Right atrium auricular region (tissue), 2 donors: ENCODE data around the gene SUGCT. TPM values are rescaled to one million over a fixed set of nuclear protein-coding genes. Genes with fewer than 3 reads are reported as not detected.

Source experiments
- DNase-seq: peaks from one replicate; pipeline ENCODE4 v3.0.0-alpha.2; 2019; ENCODE audit warnings: low spot score
- H3K27ac ChIP-seq, 2 donors: fragments of 200-600 bp; sonication (generic); 1 replicate in 1 of 2; 2 replicates in 1 of 2; pipeline ENCODE4 v1.5.1; 2016 to 2019
- H3K27me3 ChIP-seq, 2 donors: fragments of 200-600 bp; sonication (generic); one replicate each; pipeline versions ENCODE4 v1.5.1 to v1.6.0; 2017 to 2019
- H3K36me3 ChIP-seq: fragments of 200-600 bp; sonication (generic); one replicate; pipeline ENCODE4 v1.5.1; 2016
- H3K4me1 ChIP-seq, 2 donors: fragments of 200-600 bp; sonication (generic); one replicate each; pipeline versions ENCODE4 v1.5.1 to v1.6.0; 2017 to 2019
- H3K4me3 ChIP-seq, 2 donors: fragments of 200-600 bp; sonication (generic); 1 replicate in 1 of 2; 2 replicates in 1 of 2; pipeline ENCODE4 v1.5.1; 2017 to 2019; ENCODE audit warnings: mild to moderate bottlenecking in 1 of 2, moderate library complexity in 1 of 2
- H3K9me3 ChIP-seq, 2 donors: fragments of 200-600 bp; sonication (generic); one replicate each; pipeline ENCODE4 v1.5.1; 2019
- total RNA-seq, 2 donors: library from RNA; depleted of rRNA; stranded (reverse); fragments of >200 nt; gene quantifications; one replicate each; pipeline ENCODE4 v1.1.0, GENCODE V29; 2016
- TF ChIP-seq, protein P1 (sequence below), 2 donors: fragments of 200-600 bp; sonication (generic); IDR thresholded peaks; one replicate each; pipeline ENCODE4 v1.5.1; 2019; ENCODE audit warnings: antibody characterized with exemption in 2 of 2

The SUGCT gene
- total RNA-seq, 2 donors from 2014 or later = 2.6 to 5.4 TPM

- TF ChIP-seq, protein P1, sequence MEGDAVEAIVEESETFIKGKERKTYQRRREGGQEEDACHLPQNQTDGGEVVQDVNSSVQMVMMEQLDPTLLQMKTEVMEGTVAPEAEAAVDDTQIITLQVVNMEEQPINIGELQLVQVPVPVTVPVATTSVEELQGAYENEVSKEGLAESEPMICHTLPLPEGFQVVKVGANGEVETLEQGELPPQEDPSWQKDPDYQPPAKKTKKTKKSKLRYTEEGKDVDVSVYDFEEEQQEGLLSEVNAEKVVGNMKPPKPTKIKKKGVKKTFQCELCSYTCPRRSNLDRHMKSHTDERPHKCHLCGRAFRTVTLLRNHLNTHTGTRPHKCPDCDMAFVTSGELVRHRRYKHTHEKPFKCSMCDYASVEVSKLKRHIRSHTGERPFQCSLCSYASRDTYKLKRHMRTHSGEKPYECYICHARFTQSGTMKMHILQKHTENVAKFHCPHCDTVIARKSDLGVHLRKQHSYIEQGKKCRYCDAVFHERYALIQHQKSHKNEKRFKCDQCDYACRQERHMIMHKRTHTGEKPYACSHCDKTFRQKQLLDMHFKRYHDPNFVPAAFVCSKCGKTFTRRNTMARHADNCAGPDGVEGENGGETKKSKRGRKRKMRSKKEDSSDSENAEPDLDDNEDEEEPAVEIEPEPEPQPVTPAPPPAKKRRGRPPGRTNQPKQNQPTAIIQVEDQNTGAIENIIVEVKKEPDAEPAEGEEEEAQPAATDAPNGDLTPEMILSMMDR (IDR thresholded peaks at IDR 0.05) = no peak
- Histone ChIP-seq H3K4me3 (no peak overlapping the region), H3K36me3 (no peaks in the 10 kb centered on the region), H3K27me3 (no peaks in the 10 kb centered on the region), H3K27ac (no peak overlapping the region), H3K9me3 (no peaks in the 10 kb centered on the region), H3K4me1 (no peaks in the 10 kb centered on the region)
- no peak for DNase-seq
These were observed 560.2 kb downstream of the SUGCT start for GRCh38 chr7:40694991-40695390.

GRCh38 chr7:40697653-40698052 is 562.8 kb downstream of the SUGCT start:
- Histone ChIP-seq H3K9me3 (no peaks in the 10 kb centered on the region), H3K36me3 (no peaks in the 10 kb centered on the region), H3K4me3 (no peak overlapping the region), H3K27ac (no peak overlapping the region), H3K4me1 (no peaks in the 10 kb centered on the region), H3K27me3 (no peaks in the 10 kb centered on the region)
- TF ChIP-seq, protein P1 (IDR thresholded peaks at IDR 0.05) = no peak
- DNase-seq = no peak

DNA sequence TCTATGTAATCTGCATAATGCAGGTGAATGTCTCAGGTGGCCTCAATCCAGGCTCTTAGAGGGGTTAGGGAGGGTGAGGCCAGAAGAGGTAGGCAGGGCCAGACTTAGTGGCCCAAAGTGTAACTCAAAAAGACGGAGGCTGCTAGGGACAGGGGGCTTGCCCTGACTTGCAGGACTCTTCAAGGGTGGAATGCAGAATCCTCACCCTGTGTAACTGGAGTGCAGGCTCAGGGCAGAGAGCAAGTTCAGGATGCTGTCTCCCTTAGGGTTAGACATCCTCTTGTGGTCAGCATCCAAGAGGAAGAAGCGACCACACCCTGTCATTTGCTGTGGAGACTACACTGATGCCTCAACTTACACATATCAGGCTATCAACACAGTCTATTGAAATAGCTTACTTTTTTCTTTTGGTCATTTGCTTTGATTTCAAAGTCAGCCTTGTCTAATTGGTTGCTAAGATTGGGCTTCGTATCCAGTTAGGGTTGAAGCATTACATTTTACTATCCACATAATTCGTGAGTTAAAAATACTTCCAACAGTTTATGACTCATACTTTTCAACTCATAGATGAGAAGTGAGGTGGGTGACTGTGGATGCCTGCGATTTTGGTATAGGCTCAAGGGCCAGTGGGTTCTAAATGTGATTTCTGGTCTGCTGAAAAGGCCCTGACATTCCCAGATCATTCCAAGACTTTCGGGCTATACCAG is 563.6 kb downstream of the SUGCT start:
- Histone ChIP-seq H3K4me1 (no peaks in the 10 kb centered on the region), H3K36me3 (no peaks in the 10 kb centered on the region), H3K9me3 (no peaks in the 10 kb centered on the region), H3K27ac (no peak overlapping the region), H3K4me3 (no peak overlapping the region), H3K27me3 (no peaks in the 10 kb centered on the region)
- TF ChIP-seq, protein P1 (IDR thresholded peaks at IDR 0.05) = no peak
- DNase-seq = no peak

DNA sequence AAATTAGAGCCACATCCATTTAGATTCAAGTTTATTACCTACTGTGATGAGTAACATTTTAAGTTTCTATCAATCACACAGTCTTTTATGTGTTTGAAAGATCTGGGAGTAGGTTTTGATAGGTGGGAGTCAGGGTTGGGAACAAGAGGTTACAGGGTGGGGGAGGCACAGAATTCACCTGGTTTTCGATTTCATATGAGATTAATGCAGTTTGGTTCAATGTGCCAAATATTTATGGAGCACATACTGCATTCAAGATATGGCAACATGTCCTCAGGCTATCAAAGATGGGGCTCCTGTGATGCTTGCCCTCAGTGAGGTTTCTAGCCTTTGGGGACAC is 564.1 kb downstream of the SUGCT start:
- H3K9me3 ChIP-seq = no peaks in the 10 kb centered on the region

DNA sequence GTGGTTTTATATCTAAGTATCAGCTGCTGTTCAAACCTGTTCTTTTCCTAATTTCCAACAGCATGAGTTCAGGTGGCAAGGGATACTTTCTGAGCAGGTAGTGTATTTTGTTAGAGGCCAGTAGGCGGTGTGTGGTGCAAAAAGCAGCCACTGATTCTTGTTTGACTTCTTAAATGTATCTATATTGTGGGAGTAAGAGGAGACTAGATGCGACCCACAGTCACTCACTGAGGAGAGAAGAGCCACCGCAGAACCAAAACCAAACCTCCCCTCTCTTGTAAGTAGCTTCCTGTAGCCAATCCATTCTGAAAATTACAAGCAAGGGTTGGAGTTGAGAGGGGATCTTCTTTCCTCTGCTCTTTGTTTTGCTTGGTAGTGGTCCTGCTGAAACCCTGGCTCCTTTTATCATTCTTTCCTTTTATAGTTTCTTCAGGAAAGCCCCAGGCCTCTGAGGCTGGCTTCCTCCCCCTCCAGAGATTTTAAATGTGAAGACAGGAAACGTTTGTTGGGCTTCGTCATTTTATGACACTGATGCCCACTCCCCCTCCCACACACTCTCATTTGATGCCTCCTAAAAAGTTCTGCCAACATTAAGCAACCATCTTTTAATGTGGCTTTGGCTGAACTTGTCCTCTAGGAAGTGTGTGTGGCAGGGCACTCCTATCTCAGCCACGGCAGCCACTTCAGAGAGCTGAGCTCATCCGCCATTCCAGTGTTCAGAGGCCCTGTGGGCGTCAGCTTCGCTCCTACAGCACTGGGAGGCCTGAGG is 566.0 kb downstream of the SUGCT start:
- Histone ChIP-seq H3K9me3 (no peaks in the 10 kb centered on the region), H3K4me1 (no peaks in the 10 kb centered on the region), H3K4me3 (no peak overlapping the region), H3K27me3 (no peaks in the 10 kb centered on the region), H3K36me3 (no peaks in the 10 kb centered on the region), H3K27ac (no peak overlapping the region)
- no peak for DNase-seq
- TF ChIP-seq, protein P1 (IDR thresholded peaks at IDR 0.05) = no peak

More for the DNA sequence above, 564.1 kb downstream of the SUGCT start:
- Histone ChIP-seq H3K27ac (no peak overlapping the region), H3K4me1 (no peaks in the 10 kb centered on the region), H3K36me3 (no peaks in the 10 kb centered on the region), H3K4me3 (no peak overlapping the region), H3K27me3 (no peaks in the 10 kb centered on the region)
- DNase-seq = no peak
- TF ChIP-seq, protein P1 (IDR thresholded peaks at IDR 0.05) = no peak
